Jurkat, Clone E6-1 (cell line): ENCODE results near the gene ACP5.

Source experiments
- DNase-seq: peaks from one replicate; pipeline ENCODE4 v3.0.0-alpha.2; 2011; ENCODE audit warnings: low read depth, low spot score
- H3K4me3 ChIP-seq: 2 replicates; pipeline ENCODE4 v1.5.1; 2011; ENCODE audit warnings: mild to moderate bottlenecking, low read length, control low read depth, moderate library complexity

ACP5 gene

DNA sequence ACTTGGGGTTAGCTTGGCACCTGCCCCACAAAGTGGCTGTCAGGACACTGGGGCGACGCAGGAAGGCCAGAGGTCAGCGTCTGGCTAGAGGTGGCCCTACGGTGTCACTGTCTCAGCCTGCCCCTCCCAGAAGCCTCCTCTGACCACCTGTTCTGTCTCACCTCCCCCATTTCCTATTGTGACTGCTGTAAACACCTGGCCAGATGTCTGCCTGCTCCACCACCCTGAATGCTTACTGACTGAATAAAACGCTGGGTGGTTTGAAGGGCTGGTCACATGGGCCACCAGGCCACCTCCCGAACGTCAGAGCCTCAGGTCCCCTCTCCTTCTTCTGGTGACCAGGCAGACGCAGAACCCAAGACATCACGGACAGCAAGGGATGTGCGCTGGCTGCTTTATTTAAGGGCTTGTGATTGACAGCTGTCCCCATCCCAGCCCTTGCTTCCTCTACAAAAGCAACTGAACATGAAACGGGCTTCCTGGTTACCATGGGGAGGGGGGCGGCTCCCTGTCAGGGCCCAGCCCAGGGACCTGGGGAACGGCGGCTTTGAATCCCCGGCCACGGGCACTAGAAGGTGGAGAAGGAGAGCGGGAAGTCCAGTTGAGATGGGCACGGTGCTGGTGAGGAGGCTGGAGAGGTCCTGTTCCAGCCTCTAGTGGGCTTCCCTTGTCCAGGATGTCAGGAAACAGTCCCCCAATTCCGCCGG lies 24.6 kb downstream of the ACP5 start:
- no peak for DNase-seq
- no peak overlapping the region for H3K4me3 ChIP-seq

DNA sequence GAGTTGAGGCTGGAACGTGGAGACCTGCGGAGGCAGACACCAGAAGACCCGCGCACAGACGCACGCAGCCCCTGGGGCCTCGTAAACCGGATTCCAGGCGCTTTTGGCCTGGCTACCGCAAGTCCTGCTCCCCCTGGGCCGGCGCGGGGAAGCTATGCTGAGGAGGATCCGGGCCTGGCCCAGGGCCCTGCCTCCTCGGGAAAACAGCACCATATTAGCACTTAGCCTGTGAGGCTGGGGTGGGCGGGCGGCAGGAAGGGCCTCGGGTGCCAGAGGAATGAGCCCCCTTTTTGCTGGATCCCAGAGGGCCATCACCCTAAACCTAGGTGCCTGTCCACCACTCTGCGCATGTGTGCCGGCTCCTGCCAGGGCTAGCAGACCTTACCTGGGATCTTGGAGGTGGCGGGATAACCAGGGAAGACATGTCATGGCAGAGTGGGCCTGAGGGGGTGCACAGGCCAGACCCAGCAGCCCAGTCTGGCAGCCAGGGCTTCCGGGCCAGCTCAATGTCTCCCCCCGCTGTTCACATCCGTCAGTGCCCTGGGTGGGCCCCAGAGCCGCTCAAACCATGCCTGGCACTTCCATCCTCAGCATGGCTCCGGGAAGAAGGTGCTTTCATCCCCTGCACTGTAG lies 25.7 kb downstream of the ACP5 start:
- H3K4me3 ChIP-seq = no peak overlapping the region
- no peak for DNase-seq

DNA sequence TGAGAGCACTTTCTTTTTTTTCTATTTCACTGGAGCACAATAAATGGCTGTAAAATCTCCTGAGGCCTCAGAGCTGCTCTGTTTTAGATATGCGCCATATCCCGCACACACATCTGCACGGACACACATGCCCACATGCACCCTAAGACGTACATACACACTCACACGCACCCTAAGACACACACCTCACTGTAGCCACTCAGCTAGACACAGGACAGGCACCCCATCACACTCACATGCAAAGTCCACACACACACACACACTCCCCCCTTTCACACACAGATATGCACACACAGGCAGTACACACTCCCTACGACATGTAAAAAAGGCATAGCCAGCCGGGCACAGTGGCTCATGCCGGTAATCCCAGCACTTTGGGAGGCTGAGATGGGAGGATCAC lies 27.2 kb downstream of the ACP5 start:
- no peak for DNase-seq
- no peak overlapping the region for H3K4me3 ChIP-seq

DNA sequence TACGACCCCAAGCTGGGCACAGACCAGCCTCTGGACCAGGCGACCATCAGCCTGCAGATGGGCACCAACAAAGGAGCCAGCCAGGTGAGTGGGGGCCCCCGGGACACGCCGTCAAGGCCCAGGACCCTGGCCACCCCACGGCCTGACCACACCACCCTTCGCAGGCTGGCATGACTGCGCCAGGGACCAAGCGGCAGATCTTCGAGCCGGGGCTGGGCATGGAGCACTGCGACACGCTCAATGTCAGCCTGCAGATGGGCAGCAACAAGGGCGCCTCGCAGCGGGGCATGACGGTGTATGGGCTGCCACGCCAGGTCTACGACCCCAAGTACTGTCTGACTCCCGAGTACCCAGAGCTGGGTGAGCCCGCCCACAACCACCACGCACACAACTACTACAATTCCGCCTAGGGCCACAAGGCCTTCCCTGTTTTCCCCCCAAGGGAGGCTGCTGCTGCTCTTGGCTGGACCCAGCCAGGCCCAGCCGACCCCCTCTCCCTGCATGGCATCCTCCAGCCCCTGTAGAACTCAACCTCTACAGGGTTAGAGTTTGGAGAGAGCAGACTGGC lies 28.0 kb downstream of the ACP5 start:
- H3K4me3 ChIP-seq = no peak overlapping the region
- DNase-seq = no peak

DNA sequence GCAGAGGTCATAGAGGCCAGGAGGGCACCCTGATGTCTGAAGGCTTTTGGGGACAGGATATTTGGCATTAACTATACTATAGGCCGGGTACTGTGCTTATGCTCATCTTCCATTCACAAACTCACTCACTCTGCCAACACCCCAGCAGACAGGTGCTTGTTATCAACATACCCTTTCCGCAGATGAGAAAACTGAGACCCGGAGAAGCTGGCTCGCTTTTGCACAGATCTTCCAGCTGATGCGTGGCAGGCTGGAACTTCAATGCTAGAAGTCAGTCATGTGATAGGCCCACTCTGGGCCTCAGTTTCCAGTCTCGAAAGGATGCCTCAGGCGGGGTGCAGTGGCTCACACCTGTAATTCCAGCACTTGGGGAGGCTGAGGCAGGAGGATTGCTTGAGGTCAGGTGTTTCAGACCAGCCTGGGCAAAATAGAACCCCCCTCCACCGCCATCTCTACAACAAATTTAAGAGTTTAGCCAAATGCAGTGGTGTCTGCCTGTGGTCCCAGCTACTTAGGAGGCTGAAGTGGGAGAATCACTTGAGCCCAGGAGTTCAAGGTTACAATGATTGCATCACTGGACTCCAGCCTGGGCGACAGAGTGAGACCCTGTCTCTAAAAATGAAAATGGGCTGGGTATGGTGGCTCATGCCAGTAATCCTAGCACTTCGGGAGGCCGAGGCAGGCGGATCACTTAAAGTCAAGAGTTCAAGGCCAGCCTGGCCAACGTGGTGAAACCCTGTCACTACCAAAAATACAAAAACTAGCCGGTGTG lies 29.3 kb downstream of the ACP5 start:
- H3K4me3 ChIP-seq = no peak overlapping the region
- no peak for DNase-seq

DNA sequence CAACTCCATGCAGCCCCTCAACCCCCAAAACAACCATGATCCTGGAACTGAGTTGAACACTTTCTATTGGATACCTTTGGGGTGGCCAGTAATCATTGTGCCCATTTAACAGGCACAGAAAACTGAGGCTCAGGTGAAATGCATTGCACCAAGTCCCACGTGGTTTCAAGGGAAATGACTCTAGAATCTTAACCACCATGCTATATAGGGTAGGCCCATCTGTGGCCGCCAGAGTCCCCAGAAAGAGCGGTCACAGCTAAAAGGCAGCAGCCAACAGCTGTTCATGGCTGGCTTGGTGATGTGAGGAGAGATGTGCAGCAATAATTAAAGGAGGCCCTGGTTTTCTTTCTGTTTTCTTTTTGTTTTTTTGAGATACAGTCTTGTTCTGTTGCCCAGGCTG lies 36.2 kb downstream of the ACP5 start:
- no peak for DNase-seq
- no peak overlapping the region for H3K4me3 ChIP-seq

DNA sequence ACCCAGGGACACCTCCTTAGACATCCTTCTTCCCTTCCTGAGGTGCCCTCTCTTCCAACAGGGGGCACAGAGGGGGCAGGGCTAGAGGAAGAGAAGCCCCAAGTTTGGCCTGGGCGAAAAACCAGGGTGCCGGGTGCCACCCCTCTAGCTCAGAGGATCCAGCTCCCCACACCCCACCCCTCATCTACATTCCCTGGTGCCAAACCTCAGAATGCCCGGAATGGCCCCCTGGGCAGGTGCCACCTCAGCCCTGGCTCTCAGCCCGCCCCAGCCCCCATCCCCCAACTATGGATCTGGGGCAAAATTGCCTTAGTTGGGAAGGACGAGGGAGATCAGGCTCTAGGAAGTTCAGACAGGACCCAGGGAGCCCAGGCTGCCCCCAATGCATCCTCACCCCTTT lies 36.8 kb downstream of the ACP5 start:
- no peak overlapping the region for H3K4me3 ChIP-seq
- no peak for DNase-seq

DNA sequence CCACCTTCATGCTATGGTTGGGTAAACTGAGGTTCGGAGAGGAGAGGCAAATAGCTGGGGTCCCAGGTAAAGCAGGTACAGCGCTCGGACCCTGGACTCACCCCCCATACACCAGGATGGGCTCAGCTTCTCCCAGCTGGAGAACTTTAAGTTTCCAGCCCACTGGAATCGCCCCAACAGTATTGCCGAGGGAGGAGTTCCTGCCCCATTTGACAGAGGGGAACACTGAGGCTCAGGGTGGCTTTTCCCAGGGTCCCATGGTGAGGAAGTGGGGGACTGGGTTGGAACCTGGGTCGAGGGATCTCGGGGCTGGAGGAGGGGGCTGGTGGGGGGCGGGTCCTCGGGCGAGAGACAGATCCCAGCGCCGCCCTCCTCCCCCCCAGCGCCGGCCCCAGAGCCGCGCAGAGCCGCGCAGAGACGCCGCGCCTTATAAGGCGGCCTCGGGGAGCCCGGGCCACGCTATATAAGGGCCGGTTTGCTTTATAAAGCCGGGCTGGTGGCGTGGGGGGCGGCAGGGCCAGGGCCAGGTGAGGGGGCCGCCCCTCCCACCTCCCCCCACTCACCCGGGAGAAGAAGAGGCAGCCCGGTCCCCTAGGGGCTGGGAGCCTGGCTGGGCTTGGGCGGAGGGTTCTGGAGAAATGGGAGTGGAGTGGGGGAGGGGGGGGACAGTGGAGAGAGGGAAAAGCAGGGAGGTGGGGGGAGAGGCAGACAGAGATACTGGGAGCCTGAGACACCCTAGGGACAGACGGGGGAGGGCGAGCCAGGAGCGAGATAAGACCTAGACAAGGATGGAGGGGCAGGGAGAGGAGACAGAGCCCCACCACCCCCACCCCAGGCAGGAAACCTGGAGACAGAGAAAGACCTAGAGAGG lies 37.7 kb downstream of the ACP5 start:
- H3K4me3 ChIP-seq = no peak overlapping the region
- no peak for DNase-seq

DNA sequence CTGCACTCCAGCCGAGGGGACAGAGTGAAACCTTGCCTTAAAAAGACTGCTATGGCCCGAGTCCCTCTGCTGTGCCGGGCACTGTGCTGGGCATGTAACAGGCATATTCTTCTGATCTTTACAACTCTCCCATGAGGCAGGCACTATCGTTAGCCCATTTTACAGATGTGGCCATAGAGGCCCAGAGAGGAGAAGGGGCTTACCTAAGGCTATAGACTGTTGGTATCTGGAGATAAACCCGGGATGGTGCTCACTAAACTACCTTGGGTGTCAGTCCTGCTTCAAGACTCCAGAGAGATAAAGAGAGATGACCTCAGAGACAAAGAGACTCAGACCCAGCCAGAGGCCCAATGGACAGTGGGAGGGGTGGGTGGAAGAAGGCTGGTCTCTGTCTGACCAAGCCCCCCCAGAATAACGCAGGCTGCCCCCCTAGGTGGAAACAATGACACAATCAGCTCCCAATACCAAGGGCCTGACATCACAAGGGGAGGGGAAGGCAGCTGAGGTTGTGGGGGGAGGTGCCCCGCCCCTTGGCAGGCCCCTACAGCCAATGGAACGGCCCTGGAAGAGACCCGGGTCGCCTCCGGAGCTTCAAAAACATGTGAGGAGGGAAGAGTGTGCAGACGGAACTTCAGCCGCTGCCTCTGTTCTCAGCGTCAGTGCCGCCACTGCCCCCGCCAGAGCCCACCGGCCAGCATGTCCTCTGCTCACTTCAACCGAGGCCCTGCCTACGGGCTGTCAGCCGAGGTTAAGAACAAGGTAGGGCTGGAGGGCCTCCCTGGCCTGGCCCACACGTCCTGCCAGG lies 39.0 kb downstream of the ACP5 start, which contains the start of gene CNN1:
TSS of gene CNN1 (plus strand) at position 620 of the 805 bp plus-strand sequence. CDS start at position 697, 77 bp downstream.
- no peak within 1 kb of the TSS for H3K4me3 ChIP-seq
- DNase-seq = no peak

DNA sequence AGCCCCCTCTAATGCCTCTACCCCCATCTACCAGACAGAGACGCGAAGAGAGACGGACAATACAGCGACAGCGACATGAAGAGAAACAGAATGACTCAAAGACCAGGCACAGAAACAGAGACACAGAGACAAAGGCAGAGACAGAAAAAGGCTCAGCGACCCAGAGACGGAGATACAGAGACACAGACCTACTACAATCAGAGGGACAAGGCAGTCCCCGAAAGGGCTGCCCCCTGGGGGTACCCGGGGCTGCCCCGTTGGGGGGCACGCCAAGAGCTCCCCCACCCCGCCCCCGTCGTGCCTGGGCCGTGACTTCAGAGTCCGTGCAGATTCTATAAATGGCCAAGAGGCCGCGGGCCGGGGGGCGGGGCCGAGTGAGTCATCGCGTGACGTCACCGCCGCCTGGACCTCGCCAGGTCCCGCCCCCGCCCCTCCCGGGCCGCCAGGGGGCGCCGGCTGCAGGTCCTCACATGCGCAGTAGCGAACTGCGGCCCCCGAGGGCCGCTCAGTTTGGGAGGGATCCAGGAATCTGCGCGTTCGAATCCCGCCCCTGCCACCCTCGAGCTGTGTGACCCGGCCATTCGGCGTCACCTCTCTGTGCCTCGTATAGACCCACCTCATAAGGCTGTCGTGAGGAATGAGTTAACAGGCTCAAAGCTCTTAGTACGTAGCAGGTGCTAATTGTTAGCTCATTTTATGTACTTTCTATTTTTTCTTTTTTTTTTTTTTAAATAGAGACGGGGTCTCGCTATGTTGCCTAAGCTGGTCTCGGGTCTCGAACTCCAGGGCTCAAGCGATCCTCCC lies 41.5 kb downstream of the ACP5 start:
- DNase-seq = peak; percentile 72

DNA sequence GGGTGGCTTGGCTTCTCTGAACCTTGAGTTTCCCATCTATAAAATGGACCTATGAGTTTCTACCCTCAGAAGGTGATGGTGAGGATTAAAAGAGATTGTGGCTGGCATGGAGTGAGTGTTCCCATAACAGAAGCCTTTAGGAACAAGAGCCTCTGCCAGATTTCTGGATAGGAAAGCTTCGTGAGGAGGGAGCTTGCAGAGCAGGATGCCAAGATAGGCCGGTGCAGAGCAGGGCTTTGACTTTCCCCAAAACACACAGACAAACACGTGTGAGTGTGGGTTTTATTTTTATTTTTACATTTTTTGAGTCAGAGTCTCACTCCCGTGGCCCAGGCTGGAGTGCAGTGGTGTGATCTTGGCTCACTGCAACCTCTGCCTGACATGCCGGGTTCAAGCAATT lies 42.5 kb downstream of the ACP5 start:
- no peak for DNase-seq
- H3K4me3 ChIP-seq = no peak overlapping the region

More for the DNA sequence above, 41.5 kb downstream of the ACP5 start:
- H3K4me3 ChIP-seq = peak overlapping the region; percentile 44

DNA sequence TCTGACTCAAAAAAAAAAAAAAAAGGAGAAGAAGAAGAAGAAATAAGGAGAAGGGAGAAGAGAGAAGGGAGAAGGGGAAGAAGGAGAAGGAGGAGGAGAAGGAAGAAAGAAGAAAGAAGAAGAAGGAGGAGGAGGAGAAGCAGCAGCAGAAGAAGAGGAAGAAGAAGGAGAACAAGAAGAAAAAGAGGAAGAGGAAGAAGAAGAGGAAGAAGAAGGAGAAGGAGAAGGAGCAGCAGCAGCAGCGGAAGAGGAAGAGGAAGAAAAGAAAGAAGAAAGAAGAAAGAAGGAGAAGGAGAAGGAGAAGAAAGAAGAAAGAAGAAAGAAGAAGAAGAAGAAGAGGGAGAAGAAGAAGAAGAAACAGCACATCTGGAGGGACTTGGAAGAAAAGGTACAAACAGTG lies 42.9 kb downstream of the ACP5 start:
- DNase-seq = no peak
- H3K4me3 ChIP-seq = no peak overlapping the region

DNA sequence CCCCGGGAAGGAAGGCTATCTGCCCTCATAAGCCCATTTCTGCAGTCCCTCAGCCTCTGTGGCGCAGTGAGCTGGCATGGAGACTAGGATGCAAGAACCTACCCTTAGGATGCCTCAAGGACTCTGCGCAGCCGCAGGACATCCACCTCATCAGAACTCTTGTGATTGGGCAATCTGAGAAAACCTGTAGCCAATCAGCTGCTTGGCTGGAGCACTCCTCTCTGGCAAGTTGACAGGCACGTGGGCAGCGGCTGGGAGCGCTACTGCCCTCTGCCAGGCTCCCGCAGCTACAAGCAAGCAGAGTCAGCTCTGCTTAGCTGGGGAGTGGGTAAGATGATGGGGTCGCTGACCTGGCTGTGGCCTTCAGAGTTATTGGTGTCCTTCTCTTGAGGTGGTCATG lies 47.0 kb downstream of the ACP5 start:
- no peak overlapping the region for H3K4me3 ChIP-seq
- peak; percentile 40 for DNase-seq

DNA sequence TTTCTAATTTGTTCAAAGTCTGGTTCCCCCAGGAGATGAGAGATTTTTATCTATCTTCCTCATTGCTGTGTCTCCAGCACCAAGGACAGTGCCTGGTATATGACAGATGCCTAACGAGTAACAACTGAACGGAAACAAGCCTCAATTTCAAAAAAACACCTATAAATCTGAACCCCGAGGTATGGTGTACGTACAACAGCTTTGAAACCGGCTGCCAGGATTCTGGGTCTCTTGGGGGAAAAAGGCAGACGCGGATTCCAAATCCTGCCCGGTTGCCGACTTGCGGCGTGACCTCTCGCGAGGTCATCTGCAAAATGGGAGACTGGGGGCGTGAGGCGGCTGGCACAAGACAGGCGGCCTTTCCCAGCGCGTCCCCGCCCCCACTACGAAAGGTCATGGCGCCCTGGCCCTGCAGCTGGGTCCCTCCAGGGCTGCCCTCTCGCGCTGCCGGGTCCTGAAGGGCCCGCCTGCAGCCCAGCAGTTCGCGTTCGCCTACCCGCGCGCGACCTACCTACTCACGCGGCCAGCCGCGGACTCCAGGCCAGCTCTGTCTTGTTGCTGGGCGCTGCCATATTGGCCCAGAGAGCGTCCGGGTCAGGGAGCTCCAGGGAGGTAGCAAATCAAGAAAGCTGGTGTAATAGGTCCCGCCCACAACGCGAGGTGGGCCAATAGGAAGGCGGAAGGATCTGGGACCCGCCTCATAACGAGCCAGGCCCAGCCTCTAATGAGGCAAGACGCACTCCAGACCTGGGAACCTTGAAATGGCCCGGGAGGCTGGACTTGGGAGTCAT lies 48.7 kb downstream of the ACP5 start, which contains the start of gene ECSIT:
TSS of gene ECSIT (minus strand) at position 584 of the 791 bp plus-strand sequence. CDS start 9,964 bp downstream, outside the sequence.
- peak; percentile 95 for DNase-seq
- H3K4me3 ChIP-seq = peak within 1 kb of the TSS; percentile 89
